NCI-H2171 treated with DMSO at 0.1 percent for 48 hours (cell line): ENCODE results near the gene PLA2G2D.

ENCODE experiments used
- DNase-seq: peaks from one replicate; lab custom pipeline; 2025; lab: John Stamatoyannopoulos, UW

The PLA2G2D gene

GRCh38 chr1:20114021-20114648 is 5.2 kb downstream of the PLA2G2D start:
- no peak for DNase-seq

GRCh38 chr1:20112279-20113000 is 6.9 kb downstream of the PLA2G2D start:
- DNase-seq: peak; percentile 77

- DNase-seq: no peak
Observed at GRCh38 chr1:20111452-20111851, 7.9 kb downstream of the PLA2G2D start.

GRCh38 chr1:20110679-20111078 is 8.7 kb downstream of the PLA2G2D start:
- DNase-seq: no peak

- no peak for DNase-seq
Observed at GRCh38 chr1:20109223-20109856, 10.0 kb downstream of the PLA2G2D start.

- no peak for DNase-seq
Observed at GRCh38 chr1:20108366-20109123, 10.8 kb downstream of the PLA2G2D start.

- no peak for DNase-seq
Observed at GRCh38 chr1:20107796-20108195, 11.5 kb downstream of the PLA2G2D start.

GRCh38 chr1:20107351-20107750 is 12.0 kb downstream of the PLA2G2D start:
- peak; percentile 5 for DNase-seq

GRCh38 chr1:20105856-20106255 is 13.5 kb downstream of the PLA2G2D start:
- DNase-seq: no peak

GRCh38 chr1:20102875-20103274 is 16.5 kb downstream of the PLA2G2D start:
- DNase-seq: no peak

- peak; percentile 61 for DNase-seq
Observed at GRCh38 chr1:20100632-20101355, 18.5 kb downstream of the PLA2G2D start.

GRCh38 chr1:20099533-20099932 is 19.8 kb downstream of the PLA2G2D start:
- DNase-seq: no peak

GRCh38 chr1:20096840-20097447 is 22.4 kb downstream of the PLA2G2D start:
- DNase-seq: no peak

- no peak for DNase-seq
Observed at GRCh38 chr1:20095564-20096434, 23.5 kb downstream of the PLA2G2D start.

GRCh38 chr1:20093940-20094391 is 25.4 kb downstream of the PLA2G2D start:
- no peak for DNase-seq

GRCh38 chr1:20093303-20093702 is 26.0 kb downstream of the PLA2G2D start:
- DNase-seq: no peak

GRCh38 chr1:20090641-20091040 is 28.7 kb downstream of the PLA2G2D start:
- DNase-seq: no peak

GRCh38 chr1:20090119-20090518 is 29.2 kb downstream of the PLA2G2D start:
- no peak for DNase-seq

- no peak for DNase-seq
Observed at GRCh38 chr1:20089328-20090077, 29.8 kb downstream of the PLA2G2D start.

- DNase-seq: no peak
Observed at GRCh38 chr1:20087668-20088067, 31.7 kb downstream of the PLA2G2D start.
